HG03025 (cell line): Measurements from ENCODE around the gene POFUT2.
"Not testable (repeated sequence)": the region's sequence is repeated elsewhere in the genome, so short reads cannot be mapped to it uniquely, and the experiment has no call there.

ENCODE experiments used
- ATAC-seq: cut with Tn5 transposase; IDR thresholded peaks from one replicate; pipeline ENCODE4 v1.9.1; 2021; ENCODE audit warnings: mild to moderate bottlenecking, moderate library complexity; ENCODE audit not compliant: unreplicated experiment, low FRiP score

Gene POFUT2

DNA sequence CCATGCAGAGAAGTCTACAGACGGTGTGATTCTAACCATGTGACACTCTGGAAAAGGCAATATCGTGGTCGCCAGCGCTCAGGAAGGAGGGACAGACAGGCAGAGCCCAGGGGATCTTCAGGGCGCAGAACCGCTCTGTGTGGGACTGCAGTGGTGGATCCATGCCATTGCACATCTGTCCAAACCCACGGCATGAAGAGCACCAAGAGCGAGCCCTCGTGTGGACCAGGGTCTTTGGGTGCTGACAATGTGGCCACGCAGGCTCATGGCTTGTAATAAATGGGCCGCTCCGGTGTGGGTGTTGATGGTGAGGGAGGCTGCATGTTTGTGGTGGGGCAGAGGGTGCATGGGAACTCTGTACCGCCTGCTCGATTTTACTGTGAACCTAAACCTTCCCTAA is 25.3 kb upstream of the POFUT2 start:
- ATAC-seq = no peak

GRCh38 chr21:45312296-45312695 is 24.6 kb upstream of the POFUT2 start:
- ATAC-seq = no peak

GRCh38 chr21:45310459-45310858 is 22.8 kb upstream of the POFUT2 start:
- no peak for ATAC-seq

DNA sequence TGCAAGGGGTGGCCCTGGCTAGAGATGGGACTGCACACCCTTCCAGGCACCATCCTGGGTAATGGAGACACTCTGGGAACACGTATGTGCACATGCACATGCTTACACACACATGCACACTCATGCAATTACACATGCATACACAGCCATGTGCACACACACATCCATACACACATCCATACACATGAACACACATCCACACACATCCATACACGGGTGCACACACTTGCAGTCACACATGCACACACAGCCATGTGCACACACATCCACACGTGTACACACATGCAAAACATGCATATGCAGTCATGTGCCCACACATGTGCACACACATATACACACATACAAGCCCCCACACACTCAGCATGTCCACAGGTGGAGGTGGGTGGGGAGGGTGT is 22.3 kb upstream of the POFUT2 start:
- no peak for ATAC-seq

DNA sequence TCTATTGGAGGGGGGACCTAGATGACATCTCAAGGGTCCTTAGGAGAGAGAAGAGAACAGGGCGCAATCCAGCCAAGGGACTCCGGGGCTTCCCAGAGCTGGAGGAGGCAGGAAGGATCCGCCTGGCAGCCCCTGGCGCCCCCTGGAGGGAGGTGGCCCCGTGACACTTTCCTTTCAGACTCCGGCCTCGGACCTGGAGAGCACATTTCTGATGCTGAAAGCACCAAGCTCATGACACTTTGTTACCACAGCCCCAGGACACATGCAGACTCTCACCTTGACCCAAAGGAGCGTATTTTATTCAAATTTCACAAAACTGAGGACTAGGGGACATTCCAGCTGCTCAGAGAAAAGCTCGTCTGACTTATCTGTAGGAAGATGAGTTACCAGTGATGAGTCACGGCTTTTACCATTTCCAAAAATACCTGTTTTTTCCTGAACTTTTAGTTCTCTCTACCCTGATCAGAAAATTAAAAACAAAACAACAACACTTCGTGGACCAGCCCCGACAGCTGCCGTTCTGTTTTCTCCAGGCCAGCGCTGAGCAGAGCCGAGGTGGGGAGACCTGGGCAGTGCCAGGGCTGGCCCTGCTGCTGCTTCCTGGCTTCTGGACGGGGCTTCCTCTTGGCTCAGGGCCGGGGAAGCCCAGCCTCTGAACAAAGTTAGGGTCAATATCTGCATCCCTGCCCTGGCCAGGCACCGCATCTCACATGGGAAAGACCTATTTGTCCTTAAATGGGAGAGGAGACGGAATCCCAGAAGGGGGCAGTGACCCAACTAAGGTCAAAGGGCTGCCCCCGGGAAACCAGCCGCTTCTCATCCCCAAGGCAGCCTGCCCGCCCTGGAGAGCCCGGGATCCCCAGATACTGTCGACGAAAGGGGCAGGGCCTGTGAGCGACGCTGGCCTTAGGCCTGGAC is 21.6 kb upstream of the POFUT2 start:
- ATAC-seq = no peak

- no peak for ATAC-seq
These were observed 20.7 kb upstream of the POFUT2 start for GRCh38 chr21:45308194-45309068.

GRCh38 chr21:45307597-45308158 is 20.0 kb upstream of the POFUT2 start:
- not testable (repeated sequence) for ATAC-seq

DNA sequence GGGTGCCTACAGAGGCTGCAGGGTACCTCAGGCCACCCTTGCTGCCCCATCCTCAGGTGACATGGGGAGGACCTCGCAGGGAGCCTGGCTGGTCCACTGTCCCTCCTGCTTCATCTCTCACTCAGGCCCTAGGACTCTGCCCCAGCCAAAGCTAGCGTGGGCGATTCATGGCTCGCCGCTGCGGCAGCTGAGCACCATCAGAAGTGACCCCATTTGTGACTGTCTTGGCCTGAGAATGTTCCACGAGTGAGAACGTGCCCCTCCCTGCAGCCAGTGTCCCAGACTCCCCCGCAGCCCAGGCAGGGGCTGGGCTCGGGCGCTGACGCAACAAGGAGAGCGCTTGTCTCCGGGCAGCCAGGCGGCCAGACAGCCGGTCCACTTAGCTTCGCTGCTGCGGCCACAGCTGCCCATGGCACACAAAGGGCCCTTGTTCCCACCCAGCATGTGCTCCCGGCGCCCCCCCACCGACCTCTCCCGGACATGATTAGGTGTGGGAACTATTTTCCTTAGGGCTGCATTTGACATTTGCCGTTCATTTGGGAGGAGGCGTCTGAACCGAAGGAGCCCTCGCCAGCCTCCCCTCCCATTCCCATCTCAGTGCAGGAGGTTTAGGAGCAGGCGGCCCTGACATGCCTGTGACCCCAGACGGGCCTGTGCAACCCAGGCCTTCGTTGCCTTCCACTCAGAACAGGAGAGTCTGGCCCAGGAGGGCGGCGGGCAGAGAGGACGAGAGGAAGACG is 19.3 kb upstream of the POFUT2 start:
- ATAC-seq = no peak

- ATAC-seq = no peak
These were observed 18.7 kb upstream of the POFUT2 start for GRCh38 chr21:45306453-45306831.

- ATAC-seq = no peak
These were observed 18.1 kb upstream of the POFUT2 start for GRCh38 chr21:45305836-45306235.

DNA sequence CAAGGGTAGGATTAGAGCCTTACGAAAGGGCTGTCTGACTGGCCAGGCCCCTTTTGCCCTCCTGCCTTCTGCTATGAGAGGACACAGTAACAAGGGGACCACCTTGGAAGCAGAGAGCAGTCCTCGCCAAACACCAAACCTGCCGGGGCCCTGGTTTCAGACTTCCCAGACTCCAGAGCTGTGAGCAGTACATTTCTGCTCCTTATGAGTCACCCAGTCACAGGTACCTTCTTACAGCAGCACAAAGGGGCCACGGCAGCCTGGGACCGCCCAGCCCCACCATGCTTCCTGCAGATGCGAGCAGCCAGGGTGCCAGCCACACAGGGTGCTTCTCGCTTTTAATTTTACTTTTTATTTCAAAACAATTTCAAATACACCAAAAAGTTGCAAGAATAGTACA is 17.2 kb upstream of the POFUT2 start:
- ATAC-seq = no peak

GRCh38 chr21:45304476-45304830 is 16.8 kb upstream of the POFUT2 start:
- no peak for ATAC-seq

- ATAC-seq = no peak
These were observed 16.2 kb upstream of the POFUT2 start for GRCh38 chr21:45303751-45304475.

GRCh38 chr21:45303091-45303615 is 15.5 kb upstream of the POFUT2 start:
- ATAC-seq = no peak

DNA sequence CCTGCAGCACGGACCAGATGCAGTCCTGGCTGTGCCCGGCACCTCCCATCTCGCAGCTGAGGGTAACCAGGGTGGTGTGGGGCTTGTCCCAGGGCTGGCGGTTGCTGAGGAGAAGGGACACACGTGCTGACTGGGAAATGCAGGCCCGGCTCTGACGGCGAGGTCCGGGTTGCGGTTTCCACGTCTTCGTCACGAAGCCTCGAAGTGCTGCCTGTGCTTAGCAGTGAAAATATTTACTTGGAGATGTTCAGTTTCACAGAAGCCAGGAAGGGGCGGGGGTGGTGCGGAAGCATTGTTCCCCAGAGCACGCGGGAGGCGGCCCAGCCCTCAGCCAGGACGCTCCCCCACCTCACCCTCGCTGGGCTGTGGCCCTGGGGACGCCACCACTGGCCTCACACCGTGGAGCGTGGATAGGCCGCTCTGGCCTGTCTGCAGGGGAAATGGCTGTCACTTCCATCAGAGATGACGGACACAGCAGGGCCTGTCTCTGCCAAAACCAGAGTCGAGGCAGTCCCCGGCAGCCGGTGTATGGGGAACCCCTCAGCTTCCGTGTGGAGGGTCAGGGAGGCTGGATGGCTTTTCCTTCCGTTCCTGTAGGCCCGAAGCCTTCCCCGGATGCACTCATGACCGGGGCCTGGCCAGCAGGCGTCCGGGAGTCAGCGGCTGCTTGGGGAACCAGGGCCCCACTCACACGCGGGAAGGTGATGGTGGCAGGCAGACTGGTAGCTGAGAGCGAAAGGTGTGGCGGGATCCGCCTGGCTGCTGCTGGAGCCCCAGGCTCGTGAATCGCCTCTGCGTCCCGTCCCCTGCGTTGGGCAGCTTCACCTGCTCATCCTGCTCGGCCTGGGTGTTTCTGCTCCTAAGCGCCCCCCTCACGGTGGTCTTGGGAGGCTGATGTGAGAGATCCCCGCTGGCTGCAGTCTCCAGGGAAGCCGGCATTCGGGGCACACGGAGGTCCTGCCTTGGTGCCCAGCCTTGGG is 14.7 kb upstream of the POFUT2 start:
- ATAC-seq = no peak

- no peak for ATAC-seq
These were observed 13.9 kb upstream of the POFUT2 start for GRCh38 chr21:45301521-45302081.

DNA sequence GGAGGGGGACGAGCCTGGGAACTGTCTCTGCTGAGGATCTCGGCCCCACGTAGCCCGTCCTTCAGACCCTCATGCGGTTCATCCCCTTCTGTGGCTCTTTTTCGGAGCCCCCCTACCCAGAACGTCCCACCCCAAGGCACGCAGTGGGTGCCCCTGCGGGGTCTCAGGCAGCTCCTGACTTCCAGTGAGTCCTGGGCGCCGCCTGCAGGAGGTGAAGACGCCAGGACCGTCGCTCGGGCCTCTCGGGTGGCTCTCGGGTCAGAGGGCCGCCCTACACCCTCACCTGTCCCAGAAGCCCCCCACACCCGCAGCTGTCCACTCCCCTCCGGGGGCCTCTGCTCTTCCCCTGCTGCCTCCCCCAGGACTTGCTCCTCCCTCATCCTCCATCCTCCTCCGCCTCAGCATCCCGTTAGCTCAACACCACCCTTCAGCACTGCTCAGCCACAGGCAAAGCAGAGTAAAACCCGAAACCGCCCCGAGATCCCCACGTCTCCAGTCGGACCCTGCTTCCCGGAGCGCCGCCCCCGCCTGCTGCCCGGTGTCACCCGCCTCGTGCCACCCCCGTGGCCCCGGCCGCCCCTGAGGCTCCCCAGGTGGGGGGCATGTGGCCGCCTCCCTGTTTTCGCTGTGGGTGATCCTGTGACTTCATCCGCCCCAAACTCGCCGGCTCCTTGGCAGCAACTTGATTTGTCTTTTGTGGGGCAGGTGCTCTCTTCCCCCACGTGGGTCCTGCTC is 13.3 kb upstream of the POFUT2 start:
- ATAC-seq = no peak
